ENCODE measurements around the gene IFT43.

- TF ChIP-seq CTCF (IDR thresholded peaks at IDR 0.05; ENCODE audit: extremely low read depth in 1 of 2, insufficient read depth in 1 of 2, low read depth in 1 of 2, low read length in 2 of 2) (no peak), POLR2A (IDR thresholded peaks at IDR 0.05; ENCODE audit: low read depth, low read length) (no peak)
Observed at GRCh38 chr14:75976826-75977581, 8.6 kb upstream of the IFT43 start.
